NCI-H128 (cell line): Measurements from ENCODE around the gene PGBD1.

Source experiments
- DNase-seq: peaks from one replicate; lab custom pipeline; 2025; ENCODE audit not compliant: unreplicated experiment; lab: John Stamatoyannopoulos, UW

The PGBD1 gene

GRCh38 chr6:28333599-28334018 lies 52.2 kb downstream of the PGBD1 start:
- DNase-seq = no peak

- no peak for DNase-seq
Measured at GRCh38 chr6:28334286-28335039, 53.1 kb downstream of the PGBD1 start.

- DNase-seq = no peak
Measured at GRCh38 chr6:28335040-28335563, 53.7 kb downstream of the PGBD1 start.

GRCh38 chr6:28335564-28336283 lies 54.4 kb downstream of the PGBD1 start, which contains the start of gene ZSCAN31:
Gene ZSCAN31, minus strand, starts transcription at chr6:28336148. Its CDS starts 6,465 bp downstream, at chr6:28329683.
- DNase-seq = peak; percentile 78

GRCh38 chr6:28336284-28337120 lies 55.1 kb downstream of the PGBD1 start:
- no peak for DNase-seq

- DNase-seq = no peak
Measured at GRCh38 chr6:28337121-28337520, 55.7 kb downstream of the PGBD1 start.

- DNase-seq = no peak
Measured at GRCh38 chr6:28340310-28341095, 59.1 kb downstream of the PGBD1 start.

- no peak for DNase-seq
Measured at GRCh38 chr6:28343898-28344677, 62.7 kb downstream of the PGBD1 start.

GRCh38 chr6:28345201-28345600 lies 63.8 kb downstream of the PGBD1 start:
- DNase-seq = no peak

GRCh38 chr6:28347119-28347518 lies 65.7 kb downstream of the PGBD1 start:
- DNase-seq = no peak

GRCh38 chr6:28349344-28349891 lies 68.0 kb downstream of the PGBD1 start:
- DNase-seq = no peak

GRCh38 chr6:28349892-28350737 lies 68.7 kb downstream of the PGBD1 start, which contains the start of gene ZKSCAN3:
Gene ZKSCAN3, plus strand, starts transcription at chr6:28349947. Its CDS starts 9,640 bp downstream, at chr6:28359587.
- peak; percentile 78 for DNase-seq

- no peak for DNase-seq
Measured at GRCh38 chr6:28351087-28351486, 69.7 kb downstream of the PGBD1 start.

GRCh38 chr6:28351493-28351925 lies 70.1 kb downstream of the PGBD1 start:
- no peak for DNase-seq
